ENCODE results near the gene KIF12.
A peak's percentile ranks its signal among the peaks of the same experiment; 100 is the strongest.

Gene KIF12

DNA sequence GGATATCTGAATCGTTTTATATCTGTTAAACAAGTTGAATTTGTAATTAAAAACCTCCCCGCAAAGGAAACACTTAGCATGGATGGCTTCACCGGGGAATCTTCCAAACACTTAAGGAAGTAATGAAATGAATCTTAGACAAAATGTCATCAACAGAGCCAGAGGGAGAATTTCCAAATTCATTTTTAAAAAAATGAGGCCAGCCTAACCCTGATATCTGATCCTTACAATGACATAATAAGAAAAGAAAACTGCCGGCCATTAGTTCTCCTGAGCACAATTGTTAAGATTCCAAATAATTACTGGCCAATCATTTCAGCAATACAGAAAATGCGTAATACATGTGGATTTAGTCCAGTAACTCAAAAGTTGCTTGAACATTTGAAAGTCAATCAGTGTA is 6.1 kb upstream of the KIF12 start:
- no peak for DNase-seq

DNA sequence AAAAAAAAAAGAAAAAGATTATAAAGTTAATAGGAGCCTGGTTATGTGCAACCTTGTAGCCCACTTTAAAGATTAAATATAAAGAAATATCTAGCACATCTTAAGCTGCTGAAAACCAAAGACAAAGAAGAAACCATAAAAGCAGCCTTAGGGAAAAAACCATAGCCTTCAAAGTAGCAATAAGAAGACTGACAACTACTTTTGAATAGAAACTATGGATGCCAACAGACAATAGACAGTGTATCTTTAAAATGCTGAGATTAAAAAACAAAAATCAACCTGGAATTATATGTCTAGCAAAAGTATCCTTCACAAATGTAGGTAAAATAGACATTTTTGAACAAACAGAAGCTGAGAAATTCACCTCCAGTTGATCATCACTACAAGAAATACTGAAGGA is 3.4 kb upstream of the KIF12 start:
- DNase-seq: no peak

- DNase-seq: no peak
Measured at GRCh38 chr9:114100536-114100935, 1.4 kb upstream of the KIF12 start.

GRCh38 chr9:114099669-114100270 is 678 bp upstream of the KIF12 start:
- peak; percentile 67 for DNase-seq

DNA sequence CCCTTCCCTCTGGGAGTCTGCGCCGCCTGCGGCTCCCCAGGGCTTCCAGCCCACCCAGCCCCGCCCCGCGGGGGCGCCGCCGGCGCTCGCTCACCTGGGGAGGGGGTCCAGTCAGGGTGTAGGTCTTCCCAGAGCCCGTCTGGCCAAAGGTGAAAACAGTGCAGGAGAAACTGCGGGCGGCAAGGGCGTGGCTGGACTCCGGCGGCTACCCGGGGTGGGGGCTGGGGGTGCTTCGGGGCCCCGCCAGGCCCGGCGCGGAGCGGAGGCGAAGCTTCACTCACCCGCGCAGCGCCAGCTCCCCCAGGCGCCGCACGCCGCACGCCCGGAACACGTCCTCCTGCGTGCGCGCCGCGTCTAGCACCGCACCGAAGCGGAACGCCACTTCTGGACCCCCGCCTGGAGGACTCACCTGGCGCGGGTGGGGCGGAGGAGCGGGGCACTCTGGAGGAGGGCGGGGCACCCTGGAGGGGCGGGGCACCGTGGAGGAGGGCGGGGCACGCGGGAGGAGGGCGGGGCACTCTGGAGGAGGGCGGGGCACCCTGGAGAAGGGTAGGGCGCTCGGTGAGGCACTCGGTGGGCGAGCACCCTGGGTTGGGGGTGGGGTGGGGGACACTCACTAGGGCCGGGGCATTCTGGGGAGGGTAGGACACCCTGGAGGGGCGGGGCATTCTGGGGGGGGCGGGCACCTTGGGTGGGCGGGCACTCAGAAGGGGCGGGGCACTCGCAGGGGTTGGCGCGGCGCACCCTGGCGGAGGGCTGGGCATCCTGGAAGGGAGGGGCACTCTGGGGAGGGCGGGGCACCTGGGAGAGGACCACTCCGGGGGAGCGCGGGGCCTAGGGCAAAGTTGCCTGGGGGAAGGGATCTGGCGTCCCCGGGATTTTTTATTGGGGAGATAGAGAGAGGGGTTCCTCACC is 814 bp downstream of the KIF12 start:
- peak; percentile 73 for DNase-seq

DNA sequence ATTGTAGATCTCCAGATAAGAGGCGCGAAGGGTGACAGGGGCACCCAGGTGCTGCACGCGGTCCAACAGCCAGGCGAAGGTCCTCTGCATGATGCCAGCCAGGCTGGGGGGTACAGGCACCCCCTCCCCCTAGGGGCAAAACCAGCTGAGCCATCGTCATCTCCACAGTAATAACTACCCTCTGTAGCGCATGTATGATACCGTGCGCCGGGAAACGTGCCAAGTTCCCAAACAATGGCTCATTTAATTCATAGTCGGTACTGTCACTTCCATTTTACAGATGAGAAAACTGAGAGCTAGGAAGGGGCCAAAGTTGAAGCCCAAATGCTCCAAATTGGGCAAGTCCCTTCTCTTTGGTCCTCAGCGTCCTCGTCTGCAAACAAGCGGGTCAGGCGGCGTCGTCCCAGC is 1.5 kb downstream of the KIF12 start:
- DNase-seq: peak; percentile 45

DNA sequence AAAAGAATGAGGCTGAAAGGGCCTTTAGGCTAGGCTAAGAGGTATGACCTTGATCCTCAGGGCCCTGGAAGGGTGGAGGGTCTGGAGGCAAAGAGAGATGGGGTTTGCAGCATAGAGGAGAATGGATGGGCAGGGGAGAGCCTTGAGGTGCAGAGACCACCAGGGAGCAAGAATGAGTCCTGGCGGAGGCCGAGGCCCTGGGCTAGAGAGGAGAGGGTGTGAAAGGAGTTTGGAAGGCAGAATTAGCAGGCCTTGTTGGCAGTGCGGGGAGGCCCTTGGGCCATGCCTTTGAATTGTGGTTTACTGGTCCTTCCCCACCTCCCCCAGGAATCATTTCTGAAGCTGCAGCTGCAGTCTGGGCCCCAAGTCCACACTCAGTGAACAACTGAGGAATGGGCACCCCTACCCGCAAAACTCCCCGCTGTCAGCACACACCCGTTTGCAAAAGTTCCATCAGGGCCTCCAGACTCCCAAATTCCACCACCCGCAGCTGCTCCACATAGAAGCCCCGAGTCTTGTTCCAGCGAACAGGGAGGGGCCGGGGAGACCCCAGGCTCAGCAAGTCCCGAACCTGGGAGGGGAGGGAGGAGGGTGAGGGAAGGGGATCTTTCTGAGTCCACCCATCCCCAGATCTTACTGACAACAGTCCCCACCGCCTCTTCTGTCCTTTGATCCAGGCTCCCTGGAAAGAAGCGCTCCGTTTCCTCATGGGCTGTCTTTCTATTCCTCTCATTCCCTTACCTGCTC is 2.1 kb downstream of the KIF12 start:
- no peak for DNase-seq

GRCh38 chr9:114096041-114096511 is 3.0 kb downstream of the KIF12 start:
- DNase-seq: no peak

DNA sequence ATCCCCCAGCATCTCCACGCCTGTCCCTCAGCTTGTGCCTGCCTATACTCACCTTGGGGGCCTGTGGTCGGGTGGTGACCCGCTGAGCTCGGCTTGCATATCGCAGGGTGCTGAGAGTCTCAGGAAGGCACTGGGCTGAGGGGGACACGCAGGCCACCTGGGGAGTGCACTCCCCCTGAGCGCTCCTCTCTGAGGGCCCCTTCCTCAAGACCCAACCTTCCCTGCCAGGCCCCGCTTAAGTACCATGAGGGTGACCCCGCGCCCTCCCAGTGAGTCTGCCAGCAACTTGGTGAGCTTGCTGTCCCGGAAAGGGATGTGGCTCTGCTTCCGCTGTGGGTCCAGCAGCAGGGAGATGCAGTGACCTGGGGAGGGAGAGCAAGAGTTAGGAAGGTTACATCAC is 4.1 kb downstream of the KIF12 start:
- no peak for DNase-seq

- DNase-seq: no peak
Measured at GRCh38 chr9:114093761-114094505, 5.2 kb downstream of the KIF12 start.

DNA sequence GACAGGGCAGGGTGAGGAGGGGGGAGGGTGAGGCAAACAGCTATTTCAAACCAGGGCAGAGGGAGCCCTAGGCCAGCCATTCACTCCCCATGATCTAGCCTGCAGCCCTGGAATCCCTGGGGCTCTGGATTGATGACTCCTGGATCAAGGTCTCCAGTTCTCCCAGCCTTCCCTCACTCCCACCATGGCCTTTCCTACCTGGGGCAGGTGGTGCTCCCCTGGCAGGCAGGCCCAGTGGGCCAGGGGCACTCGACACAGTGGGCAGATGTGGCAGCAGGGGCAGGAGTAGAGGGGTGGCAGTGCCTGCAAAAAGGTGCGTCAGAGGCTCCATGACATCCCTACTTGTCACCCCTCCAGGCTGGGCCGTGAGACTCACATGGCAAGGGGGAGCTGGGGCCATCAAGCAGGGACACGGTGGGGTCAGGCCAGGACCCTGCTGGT is 6.0 kb downstream of the KIF12 start:
- DNase-seq: no peak

DNA sequence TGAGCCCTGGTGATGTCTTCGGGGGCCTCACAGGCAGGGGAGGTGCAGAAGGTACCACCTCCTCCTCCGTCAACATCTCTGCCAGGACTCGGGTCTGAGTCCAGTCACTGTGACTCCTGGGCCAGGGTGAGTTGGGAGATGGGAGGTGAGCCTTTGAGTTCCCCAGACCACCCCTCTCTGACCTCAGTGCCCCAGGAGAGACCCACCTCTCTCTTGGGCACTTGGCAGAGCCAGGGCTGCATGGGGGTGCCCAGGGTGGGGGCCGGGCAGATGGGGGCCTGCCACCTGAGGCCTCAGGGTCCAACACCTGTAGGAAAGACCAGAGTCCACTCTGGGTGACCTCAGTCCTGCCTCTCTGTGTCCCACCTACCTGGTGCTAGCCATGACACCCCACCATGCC is 6.8 kb downstream of the KIF12 start:
- no peak for DNase-seq

DNA sequence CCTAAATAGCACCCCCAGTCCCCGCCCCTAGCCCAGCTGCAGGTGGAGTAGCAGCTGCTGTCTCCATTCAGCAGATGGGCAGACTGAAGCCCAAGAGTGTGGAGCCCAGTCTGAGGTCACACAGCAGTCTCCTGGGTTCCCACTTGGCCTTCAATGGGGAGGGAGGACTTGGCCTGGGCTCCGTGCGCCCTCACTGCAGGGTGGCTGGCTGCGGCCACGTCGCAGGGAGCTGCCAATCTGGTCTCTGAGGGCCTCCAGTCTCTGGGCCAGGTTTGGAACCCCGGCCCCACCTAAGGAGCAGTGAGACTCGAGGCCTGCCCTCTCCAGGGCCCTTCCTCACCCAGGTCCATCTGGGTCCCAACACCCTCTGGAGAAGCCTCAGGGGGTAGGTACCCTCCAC is 7.4 kb downstream of the KIF12 start:
- DNase-seq: no peak

DNA sequence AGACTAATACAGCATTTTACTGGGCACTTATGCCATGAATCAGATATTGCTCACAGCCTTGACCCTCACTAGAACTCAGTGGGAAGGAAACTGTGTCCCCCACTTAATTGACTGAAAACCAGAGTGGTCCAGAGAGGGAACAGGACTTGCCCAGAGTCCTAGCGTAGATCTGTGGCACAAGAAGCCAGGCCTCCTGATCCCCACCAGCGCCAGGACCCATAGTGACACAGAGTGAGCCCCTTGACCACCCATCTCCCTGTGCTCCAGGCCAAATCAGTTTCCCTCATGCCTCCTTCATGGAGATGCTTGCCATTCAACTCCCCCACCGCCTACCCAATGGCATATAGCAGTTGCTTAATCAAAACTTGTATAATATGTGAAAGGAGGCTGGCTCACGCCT is 8.3 kb downstream of the KIF12 start:
- DNase-seq: no peak

DNA sequence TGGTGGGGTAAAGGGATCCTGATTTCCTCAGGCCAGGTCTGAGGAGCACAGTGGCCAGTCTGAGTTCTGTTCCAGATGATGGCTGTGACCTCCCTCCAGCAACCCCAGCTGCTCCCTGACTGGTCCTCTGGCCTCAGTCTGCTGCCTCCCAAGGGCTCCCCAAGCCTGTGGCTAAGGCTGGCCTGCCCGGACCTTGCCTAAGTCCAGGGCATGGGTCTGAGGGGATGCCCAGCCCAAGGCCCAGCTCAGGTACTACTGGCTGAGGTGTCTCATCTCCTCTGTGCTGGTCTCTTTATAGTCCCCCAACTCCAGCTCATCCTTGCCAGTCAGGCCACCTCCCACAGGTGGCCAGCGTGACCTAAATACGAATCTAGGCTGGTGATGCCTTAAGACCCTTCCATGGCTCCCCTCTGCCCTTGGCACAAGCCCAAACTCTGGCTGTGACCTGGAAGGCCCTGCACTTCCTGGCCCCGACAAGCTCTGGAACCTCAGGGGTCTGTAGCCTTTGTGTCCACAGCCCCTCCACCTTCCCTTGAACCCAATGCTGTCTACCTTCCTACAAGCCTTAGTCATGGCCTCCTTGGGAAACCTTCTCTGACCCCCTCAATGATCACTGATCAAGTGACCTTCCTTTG is 9.8 kb downstream of the KIF12 start:
- DNase-seq: no peak

- no peak for DNase-seq
Measured at GRCh38 chr9:114088571-114089170, 10.4 kb downstream of the KIF12 start.

- no peak for DNase-seq
Measured at GRCh38 chr9:114087721-114088120, 11.4 kb downstream of the KIF12 start.

DNA sequence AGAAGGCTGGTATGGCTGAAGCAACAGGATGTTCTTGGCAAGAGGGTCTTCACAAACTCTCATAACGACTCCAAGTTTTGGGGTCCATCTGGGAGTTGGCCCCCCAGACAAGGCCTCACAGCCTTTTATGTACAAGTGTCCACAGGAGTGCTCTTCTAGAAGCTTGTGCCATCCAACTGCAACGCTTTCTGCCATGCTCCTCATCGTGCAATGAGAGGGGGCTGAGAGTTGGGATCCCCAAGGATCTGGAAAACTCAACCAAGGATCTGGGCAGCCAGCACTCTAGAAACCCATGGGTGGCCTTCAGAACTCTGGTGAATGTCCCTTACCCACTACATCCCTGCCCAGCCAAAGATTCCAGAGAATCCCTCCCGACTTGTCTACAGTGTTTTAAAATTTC is 12.5 kb downstream of the KIF12 start:
- DNase-seq: no peak

DNA sequence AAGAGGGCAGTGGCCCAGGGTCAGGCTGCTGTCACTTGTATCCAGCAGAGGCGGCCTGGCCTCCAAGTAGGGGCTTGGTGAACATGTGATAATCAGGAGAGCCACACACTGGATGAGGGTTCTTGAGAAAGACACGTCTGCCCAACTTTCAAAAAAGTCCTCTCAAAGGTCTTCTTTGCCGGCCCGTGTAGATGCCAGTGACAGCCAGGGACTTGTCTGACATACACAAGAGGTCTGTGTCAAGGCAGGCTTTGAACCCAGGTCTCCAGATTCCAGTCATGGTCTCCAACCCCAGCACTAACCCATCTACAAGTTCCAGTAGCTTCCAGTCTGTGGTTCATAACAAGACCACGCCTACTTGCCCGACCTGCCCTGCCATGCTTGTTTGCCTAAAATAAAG is 13.1 kb downstream of the KIF12 start:
- DNase-seq: no peak

DNA sequence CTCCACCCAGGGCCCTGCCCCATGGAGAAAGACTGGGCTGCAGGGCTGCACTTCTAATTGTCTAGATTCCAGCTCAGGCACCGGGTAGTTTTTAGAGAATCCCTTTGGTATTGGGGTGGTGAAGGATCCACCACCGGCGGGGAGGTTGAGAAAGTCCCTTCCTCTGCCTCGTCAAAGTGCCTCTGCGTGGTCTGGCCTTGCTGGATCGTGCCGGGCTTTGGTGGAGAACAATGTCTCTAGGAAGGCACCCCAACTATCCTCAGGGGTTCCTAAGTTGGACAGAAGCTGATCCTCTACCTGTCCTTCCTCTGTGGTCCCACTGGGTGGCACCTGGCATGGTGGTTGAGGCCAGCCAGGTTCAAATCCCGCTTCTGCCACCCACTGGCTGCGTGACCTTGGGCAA is 13.7 kb downstream of the KIF12 start:
- no peak for DNase-seq

GRCh38 chr9:114084282-114085073 is 14.6 kb downstream of the KIF12 start:
- DNase-seq: no peak

All from NCI-H1694 (cell line).